ENCODE data around the gene COL8A1.

The COL8A1 gene

GRCh38 chr3:99639579-99639978, 1.2 kb downstream of the COL8A1 start:
- no peak for DNase-seq (ENCODE audit: low spot score)

- no peak for DNase-seq (ENCODE audit: low spot score)
Measured at GRCh38 chr3:99640214-99640851, 1.9 kb downstream of the COL8A1 start.

DNA sequence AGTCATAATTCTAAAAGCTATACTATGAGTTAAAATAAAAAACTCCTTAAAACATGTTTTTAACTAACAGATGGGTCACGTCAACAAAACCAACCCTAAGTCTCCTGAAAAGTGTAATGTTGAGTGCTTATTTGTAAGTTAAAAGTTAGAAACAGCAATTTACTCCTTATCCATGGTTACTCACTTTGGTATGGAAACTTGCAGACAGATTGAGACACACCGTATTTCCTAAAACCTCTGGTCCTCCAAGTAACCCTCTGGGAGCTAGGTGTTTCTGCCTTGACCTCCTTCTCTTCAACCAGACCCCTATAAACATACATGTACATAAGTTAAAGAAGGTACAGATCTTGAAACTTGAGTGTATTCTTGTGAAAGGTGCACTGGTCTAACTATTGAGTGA, 3.1 kb downstream of the COL8A1 start:
- no peak for DNase-seq (ENCODE audit: low spot score)

DNA sequence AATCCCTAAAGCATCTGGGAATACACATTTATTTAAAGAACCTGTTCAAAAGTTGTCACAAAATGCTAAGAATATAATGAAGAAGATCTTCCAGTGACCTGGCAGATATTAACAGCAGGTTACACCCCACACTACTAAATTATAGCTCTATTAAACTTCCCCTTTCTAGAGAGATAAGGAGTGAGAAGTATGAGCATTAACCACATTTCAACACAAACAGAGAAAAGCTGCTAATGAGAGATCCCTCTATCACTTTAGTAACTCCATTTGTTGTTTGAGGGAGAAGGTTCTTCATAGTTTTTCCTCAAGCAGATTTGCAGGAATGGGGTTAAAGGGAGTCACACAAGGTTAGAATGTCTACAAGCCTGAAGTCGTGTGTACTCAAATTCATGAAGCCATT, 3.6 kb downstream of the COL8A1 start:
- DNase-seq (ENCODE audit: low spot score): no peak

DNA sequence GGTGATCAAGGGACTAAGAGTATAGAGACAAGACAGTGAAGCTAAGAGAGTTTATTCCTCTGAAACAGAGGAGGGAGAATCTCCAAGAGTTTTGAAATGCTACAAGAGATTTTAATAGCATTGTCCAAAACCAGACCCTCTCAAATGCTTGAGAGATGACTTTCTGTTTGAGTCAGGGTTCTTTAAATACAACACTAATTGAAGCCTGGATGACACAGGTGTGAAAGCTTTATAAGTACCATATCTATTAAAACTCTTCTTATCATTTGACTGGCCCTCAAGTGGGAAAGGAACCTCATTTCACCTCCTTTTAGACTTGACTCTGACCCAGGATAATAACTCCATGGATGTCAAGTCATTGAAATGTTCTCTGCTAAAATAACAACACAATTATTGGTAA, 5.6 kb downstream of the COL8A1 start:
- no peak for DNase-seq (ENCODE audit: low spot score)

- DNase-seq (ENCODE audit: low spot score): no peak
Measured at GRCh38 chr3:99644746-99645145, 6.4 kb downstream of the COL8A1 start.

DNA sequence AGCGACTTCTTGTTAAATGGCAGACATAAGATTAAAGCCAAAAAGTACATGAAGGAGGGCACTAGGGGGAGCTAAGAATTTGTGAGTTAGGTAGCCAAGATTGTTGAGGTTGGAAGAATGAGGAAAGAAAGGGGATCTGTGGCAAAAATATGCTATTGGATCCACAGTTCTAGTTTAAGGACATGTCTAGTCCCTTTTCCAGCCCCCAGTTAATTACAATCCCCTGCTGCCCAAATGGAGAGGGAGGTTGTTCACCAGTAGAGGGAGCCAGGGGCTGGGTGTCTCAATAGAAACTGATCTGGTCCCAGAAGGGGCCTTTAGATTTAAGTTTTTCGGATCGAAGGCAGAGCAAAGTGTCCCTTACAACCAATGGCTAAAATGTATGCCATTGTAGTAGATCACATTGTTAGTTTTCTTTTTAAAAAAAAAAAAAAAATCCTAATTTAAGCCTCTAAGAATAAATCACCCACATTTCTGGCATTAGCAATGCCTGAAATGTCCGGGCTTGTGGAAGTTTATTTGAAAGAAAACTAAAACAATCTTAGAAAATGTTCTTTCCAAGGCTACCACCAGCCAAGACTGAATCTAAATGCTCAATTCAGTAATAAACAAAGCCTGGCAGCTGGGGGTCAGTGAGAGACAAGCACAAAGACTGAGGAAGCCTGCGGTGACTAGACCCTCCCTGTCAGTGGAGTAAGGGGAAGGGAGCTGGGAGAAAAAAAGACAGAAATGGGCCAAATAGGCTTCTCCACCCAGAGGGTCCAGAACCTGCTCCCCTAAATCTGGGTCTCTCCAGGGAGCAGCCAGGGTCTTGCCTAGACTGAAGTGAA, 7.1 kb downstream of the COL8A1 start:
- peak; percentile 57 for DNase-seq (ENCODE audit: low spot score)

DNA sequence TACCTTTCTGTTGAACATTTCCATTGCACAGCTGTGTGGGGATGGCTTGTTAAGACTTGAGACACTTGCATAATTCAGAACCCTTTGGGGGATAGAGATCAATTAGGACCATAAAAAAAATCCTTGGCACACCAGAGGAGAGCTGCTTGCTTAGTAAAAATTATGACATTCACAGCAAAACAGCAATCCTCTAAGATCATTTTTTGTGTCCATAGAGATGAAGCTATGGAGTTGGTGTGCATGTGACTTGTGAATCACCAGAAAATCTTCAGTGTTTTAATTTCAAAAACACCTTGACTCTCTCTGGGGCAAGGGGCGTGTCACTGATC, 7.7 kb downstream of the COL8A1 start:
- no peak for DNase-seq (ENCODE audit: low spot score)

GRCh38 chr3:99647081-99647480, 8.7 kb downstream of the COL8A1 start:
- DNase-seq (ENCODE audit: low spot score): no peak

DNA sequence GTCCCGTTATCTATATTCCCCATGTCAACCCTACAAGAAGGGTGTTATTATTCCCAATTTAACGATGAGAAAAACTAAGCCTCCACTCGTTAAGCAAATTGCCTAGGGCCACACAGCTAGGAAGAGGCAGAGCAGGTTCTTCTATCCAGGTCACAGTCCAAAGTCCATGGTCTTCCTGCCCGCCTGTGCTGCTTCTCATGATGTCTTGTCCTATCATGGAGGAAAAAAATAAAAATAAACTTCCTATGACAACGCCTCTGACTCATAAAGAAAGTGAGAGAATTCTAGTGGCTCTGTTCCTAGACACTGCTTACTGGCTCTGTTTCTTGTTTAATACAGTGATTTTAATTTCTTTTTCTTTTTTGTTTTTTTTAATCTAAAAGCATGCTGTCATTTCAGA, 9.7 kb downstream of the COL8A1 start:
- no peak for DNase-seq (ENCODE audit: low spot score)

DNA sequence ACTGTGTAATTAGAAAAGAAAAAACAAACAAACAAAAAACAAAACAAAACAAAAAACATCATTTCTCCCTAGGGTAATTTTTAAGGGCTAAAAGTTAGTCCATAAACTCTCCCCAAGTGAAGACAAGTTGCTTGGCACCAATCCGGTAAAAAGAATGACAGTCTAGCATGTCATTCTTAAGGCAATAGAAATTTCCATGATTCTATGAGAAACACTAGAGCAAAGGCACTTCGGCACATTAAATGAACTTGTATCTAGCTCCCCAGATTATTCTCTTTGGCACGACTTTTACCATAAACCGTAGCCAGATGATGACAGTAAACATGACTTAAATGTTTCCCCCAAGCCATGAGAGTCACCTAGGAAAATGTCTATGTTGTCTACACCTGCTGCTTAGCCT, 10.1 kb downstream of the COL8A1 start:
- DNase-seq (ENCODE audit: low spot score): no peak

DNA sequence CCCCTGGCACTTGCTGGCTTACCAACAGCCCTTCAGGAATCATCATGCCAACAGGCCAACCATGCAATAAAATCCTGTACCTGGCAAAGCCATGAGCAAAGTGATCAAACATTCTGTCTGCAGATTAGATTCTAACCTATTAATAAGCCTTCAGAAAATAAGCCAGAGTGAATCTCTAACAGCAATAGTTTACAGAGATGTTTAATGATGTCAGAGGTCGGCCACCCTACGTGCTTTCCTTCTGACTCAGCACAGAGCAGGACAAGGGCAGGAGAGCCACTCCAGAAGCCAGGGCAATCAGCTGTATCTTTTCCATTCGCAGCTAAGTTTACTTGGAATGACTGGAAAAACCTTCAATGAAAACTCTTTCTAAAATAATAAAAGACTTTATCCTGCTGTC, 13.1 kb downstream of the COL8A1 start:
- DNase-seq (ENCODE audit: low spot score): no peak

- DNase-seq (ENCODE audit: low spot score): no peak
Measured at GRCh38 chr3:99656624-99657023, 18.2 kb downstream of the COL8A1 start.

DNA sequence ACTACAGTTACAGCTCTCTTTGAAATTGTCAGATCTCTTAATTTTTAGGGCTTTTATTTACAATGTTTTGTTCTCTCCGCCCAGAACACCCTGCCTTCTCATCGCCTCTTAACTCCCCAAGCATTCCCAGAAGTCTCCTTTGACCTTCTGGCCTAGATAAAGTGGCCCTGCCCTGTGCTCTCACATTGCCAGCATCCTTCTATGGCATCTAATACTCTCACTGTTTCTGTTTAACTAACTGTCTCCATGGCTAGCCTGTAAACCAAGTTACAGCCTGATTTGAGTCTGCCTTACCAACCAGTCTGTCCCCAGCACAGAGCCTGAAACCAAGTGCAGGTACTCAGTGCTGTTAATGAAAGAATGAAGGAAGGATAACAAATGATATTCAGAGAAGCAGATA, 19.9 kb downstream of the COL8A1 start:
- DNase-seq (ENCODE audit: low spot score): no peak

DNA sequence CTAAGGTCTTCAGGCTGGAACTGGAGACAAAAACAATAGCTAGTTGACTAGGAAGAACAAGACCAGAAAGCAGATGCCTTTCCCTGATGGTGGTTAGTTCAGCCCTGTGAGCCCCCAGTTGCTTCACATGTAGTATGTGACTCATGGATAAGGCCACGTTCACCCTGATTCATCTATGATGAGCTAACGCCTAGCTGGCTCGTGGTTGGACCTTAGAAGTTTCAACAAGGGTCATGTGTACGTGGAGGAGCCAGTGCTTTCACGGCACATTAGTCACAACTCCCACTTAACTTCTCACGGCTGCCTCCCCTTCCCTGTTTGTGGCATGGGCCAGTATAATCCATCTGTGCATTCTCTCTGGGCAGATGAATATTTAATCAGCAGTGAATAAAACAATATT, 20.6 kb downstream of the COL8A1 start:
- DNase-seq (ENCODE audit: low spot score): no peak

GRCh38 chr3:99659951-99660350, 21.6 kb downstream of the COL8A1 start:
- no peak for DNase-seq (ENCODE audit: low spot score)

DNA sequence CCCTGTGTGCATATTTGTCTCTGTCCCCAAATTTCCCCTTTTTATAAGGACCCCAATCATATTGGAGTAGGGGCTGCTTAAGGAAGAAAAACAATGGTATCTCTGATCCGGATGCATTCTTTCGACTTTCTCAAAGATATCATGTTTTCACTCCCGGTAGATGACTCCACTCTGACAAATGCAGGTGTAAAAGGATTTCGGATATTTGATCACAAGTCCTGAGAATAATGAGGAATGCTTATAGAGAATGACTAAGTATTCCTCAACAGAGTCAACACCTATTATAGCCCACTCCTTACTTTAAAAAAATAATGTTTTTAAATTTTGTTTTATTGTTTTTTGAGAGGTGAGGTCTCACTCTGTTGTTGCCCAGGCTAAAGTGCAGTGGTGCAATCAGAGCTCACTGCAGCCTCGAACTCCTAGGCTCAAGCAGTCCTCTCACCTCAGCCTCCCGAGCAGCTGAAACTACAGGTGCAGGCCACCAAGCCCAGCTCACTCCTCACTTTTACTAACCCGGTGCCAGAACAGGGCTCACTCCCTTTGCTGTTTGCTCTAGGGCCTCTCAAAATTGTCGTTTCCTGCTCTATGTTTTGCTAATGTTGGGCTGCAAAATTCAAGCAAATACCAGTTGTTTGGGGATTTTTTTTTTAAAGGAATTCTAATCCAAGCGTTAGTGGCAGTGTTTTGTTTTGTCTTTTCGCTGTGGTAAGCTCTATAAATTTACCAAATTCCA, 24.6 kb downstream of the COL8A1 start:
- no peak for DNase-seq (ENCODE audit: low spot score)

- no peak for DNase-seq (ENCODE audit: low spot score)
Measured at GRCh38 chr3:99663977-99664376, 25.6 kb downstream of the COL8A1 start.

DNA sequence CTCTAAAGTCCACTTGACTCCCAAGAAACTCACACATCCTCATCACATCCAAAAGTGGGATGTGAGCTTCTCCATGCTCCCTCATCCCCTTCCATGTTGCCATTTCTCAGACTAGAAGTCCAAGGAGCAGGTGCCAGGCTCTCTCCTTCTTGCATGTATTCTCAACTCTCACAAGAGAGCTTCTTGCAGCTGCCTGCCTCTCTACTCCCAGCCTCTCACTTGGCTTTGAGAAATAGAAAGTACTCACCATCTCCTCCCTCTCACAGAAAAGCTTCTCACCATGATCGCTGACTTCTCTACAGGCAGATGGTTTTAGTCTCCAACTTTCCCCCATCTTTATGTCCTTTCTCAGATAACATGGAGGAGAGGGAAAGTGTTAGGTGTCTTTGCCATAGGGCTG, 26.6 kb downstream of the COL8A1 start:
- DNase-seq (ENCODE audit: low spot score): no peak

DNA sequence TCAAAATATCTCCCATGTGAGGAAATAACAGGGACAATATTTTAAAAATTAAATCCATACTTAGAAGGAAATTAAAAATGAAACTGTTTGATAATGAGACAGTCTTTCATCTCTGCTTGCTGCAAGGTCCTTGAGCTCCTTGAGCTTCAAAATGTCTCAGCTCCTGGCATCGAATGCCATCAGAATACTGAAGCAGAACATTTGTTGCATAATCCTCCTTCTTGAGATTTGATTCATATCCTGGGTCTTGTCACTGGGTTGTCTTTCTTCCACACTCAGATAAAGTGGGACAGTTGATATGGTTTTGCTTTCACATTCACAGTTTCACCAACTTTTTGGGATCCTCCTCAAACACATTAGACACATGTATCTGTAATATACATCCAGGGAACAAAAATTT, 27.8 kb downstream of the COL8A1 start:
- DNase-seq (ENCODE audit: low spot score): no peak

DNA sequence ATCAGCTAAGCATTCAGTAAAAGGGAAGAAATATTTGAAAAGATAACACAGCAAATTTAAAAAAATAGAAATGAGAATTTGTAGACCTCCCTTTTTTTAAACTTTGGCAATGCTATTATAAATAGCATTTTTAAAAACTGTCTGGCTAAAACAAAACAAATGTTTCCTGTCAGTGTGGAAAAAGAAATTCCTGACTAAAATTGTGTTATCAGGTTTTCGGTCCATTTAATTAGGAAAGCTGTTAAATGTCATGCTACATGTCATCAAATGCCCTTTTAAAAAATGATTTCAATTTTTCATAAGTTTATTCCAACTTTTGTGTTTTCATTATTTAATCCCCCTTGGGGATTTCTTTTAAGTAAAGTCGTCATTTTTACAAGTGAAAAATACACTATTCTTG, 29.6 kb downstream of the COL8A1 start:
- no peak for DNase-seq (ENCODE audit: low spot score)

GRCh38 chr3:99669879-99670555, 31.6 kb downstream of the COL8A1 start:
- no peak for DNase-seq (ENCODE audit: low spot score)

GRCh38 chr3:99670556-99670950, 32.2 kb downstream of the COL8A1 start:
- DNase-seq (ENCODE audit: low spot score): no peak
